NCI-H1092 treated with DMSO at 0.1 percent for 48 hours (cell line): ENCODE results near the gene TNP1.

Experiments
- DNase-seq: peaks from one replicate; lab custom pipeline; 2025; lab: John Stamatoyannopoulos, UW

TNP1 gene

GRCh38 chr2:216859944-216860343 is at the start of gene TNP1:
TSS of gene TNP1 (minus strand) at chr2:216860064. CDS start at chr2:216860034, 30 bp downstream.
- DNase-seq, result no peak

- no peak for DNase-seq
These were observed 48.4 kb upstream of the TNP1 start for GRCh38 chr2:216908300-216908699.

GRCh38 chr2:216905649-216906329 is 45.9 kb upstream of the TNP1 start:
- no peak for DNase-seq

- no peak for DNase-seq
These were observed 45.1 kb upstream of the TNP1 start for GRCh38 chr2:216904974-216905373.

- no peak for DNase-seq
These were observed 44.7 kb upstream of the TNP1 start for GRCh38 chr2:216904554-216904953.

GRCh38 chr2:216903470-216903869 is 43.6 kb upstream of the TNP1 start:
- DNase-seq, result no peak

DNA sequence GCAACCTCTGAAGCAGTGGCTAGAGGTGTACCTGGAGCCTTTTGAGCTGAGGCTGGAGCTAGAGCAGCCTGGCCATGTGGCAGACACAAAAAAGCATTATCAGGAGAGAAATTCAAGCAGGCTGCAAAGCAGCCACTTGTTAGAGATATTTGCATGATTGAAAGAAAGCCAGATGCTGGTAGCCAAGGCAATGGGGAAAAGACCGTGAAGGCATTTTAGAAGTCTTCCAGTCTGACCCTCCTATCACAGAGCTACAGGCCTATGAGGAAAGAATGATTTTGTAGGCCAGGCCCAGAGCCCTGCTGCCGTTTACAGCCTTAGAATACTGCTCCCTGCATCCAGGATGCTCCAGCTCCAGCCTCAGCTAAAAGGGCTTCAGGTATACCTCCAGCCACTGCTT is 41.4 kb upstream of the TNP1 start:
- no peak for DNase-seq

GRCh38 chr2:216900406-216900805 is 40.5 kb upstream of the TNP1 start:
- DNase-seq, result no peak

DNA sequence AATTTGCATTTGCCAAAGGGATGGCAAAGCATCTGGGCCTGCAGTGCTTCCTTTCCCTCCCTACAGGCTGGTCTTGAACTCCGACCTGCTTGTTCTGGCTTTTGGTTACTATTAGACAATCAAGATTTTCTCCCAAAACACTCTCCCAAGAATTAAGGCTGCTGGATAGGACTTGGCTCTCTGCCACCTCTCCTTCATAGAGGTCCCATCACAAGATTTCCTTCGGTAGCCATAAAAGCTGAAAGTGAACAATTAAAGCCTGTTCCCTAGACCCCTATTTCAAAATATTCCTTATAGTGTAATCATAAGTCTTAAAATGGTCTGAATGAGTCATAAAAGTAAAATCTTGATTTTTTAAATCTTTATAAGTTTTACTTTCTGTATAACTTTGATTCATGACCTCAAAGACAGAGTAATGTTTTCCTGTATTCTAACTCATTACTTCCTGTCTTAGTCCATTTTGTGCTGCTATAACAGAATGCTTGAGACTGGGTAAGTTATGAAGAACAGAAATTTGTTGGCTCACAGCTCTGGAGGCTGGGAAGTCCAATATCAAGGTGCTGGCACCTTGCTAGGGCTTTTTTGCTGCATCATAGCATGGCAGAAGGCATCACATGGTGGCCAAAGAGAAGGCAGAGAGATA is 37.8 kb upstream of the TNP1 start:
- no peak for DNase-seq

DNA sequence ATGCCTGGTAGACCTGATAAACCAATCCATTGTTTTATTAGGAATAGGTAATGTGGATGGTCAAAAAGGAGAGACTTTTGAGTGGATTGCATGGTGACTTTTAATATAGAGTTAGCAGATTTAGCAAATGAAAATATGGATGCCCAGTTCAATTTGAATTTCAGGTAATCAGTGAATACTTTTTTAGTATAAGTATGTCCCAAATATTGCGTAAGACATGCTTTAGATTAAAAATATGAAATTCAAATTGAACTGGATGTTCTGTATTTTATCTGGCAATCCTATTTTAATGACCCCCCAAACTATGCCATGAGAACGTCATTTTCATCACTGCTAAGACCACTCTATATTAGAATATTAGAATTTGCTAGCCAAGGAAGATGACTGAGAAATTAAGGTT is 30.3 kb upstream of the TNP1 start:
- DNase-seq, result no peak

- no peak for DNase-seq
These were observed 29.2 kb upstream of the TNP1 start for GRCh38 chr2:216888887-216889622.

GRCh38 chr2:216888081-216888480 is 28.2 kb upstream of the TNP1 start:
- no peak for DNase-seq

DNA sequence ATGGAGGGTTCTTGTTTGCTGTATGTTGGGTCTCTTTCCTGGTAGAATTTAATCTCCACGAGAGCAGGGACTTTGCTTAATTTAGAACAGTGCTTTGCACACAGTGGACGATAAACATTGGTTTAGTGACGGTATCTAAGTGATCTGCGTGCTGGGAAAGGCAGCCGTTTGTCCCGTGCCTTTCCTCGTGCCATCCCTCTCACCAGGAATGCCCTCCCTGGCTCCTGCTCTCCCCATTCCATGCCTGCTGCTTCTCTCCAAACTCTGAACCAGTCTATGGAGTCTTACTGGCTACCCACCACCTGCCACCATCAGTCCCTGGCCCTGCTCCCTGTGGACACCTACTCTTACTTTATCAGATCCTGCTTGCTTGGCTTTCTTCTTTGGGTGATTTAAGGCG is 27.3 kb upstream of the TNP1 start:
- no peak for DNase-seq

GRCh38 chr2:216885117-216885553 is 25.3 kb upstream of the TNP1 start:
- no peak for DNase-seq

DNA sequence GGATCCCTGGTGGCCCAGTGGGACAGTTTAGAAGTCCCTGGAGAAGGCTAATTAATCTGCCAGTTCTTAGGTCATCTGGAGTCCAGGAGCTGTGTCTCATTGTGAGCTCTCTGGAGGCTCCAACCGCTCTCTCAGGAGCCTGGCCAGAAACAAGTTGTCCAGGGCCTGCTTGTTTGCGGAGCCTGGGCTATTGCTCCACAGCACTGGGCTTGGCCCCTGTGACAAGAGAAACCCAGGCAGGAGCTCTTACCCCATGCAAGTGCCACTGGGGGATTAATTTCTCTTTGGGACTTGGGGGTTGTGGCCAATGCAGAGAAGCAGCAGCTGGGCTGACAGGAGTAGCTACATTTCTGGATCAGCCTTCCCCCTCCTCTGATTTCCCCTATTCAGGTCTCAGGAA is 24.5 kb upstream of the TNP1 start:
- DNase-seq, result no peak

DNA sequence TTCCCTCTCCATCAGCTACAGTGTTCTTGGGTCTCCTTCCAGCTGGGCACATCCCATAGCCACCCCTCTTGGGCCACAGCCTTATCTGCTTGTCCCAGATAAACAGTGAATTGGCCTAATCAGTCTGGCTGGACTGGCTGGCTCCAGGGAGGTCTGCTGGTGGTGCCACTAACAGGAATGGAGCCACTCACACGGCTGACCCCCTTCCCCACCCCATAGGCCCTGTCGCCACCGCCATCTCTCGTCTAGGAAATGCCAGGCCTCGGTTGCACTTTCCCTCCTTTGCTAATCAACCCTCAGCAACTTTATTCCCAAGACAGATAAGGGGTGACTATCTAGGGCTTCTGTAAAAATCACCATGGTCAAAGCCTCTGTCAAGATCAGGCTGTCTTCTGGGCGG is 23.0 kb upstream of the TNP1 start:
- DNase-seq, result no peak

GRCh38 chr2:216881411-216881810 is 21.5 kb upstream of the TNP1 start:
- DNase-seq, result no peak

GRCh38 chr2:216880509-216881184 is 20.8 kb upstream of the TNP1 start:
- DNase-seq, result no peak

DNA sequence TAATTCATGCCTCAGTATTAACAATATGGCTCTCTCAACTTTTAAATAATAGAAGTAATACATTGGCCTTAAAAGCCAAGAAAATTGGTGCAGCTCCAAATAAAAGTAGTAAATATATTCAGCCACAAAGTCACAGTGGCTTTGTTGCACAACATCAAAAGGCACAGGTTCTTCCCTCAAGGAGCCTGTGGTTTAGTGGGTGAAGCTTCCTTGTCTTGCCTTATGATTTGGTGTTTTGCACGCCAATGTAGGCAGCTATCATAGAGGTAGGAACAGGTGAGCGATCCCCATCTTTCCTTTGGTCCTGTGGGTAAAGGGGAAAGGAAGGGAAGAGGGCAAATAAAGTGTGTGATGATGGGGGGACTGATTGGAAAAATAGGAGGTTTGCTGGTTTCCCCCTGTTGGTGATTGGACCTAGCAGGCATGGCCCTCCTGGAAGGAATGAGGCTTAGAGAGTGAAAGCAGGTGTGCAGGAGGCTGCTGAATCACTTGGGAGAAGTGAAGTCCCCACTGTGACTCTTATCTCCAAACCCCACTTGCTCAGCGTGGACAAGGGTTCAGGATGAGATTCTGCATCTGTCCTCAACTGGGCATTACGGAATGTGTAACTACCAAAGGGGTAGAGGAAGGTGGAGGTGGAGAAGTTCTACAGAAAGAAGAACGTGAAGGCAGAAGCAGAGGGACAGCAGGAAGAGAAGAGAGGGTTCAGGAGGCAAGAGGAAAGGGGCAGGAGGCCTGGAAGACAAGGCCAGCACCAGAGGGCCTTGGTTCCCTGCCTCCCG is 20.1 kb upstream of the TNP1 start:
- no peak for DNase-seq

GRCh38 chr2:216878072-216878471 is 18.2 kb upstream of the TNP1 start:
- no peak for DNase-seq

DNA sequence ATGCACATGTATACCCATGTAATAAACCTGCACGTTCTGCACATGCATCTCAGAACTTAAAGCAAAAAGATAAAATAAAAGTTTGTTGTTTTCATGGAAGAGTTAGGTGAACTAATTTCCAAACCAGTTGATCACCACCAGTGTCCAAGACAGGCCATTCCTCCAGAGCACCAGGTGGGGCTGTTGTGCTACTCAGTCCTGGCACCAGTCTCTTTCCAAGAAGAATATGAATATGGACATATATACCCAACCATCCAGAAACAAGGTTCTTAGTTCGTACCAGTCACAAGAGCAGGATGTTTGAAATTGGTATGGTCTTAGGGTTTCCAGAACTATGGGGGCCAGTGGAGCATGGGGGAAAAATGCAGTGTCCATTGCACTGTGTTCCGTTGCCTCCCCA is 17.2 kb upstream of the TNP1 start:
- DNase-seq, result no peak

DNA sequence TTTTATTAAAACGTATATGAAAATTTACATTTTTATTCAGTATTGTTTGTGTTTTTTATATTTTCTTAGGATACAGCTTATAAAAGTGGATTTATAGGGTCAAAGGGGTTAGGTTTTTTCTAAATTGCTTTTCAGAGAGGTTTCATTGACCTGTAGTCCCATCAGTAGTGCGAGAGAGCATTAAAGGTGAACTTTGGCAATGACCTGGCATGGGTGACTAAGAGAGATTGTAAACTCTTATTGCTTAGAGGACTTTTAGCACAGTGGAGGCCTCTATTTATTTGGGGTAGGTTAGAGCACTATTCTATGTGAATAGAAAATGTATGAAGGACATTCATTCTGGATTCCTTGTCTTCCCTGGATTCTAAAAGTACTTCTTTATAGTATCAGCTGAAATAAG is 16.0 kb upstream of the TNP1 start:
- DNase-seq, result no peak
